Activated naive CD4-positive, alpha-beta T cell treated with anti-CD3 and anti-CD28 coated beads for 36 hours (primary cell): ENCODE measurements around the gene ZNF549. TPM values are rescaled to one million over a fixed set of nuclear protein-coding genes. Genes with fewer than 3 reads are reported as not detected.
A peak's percentile ranks its signal among the peaks of the same experiment; 100 is the strongest.

Source experiments
- CTCF ChIA-PET: fragments of 350-600 bp; sonication (Branson Sonifier 250); formaldehyde crosslinking; loops from one replicate; lab custom pipeline; 2021; ENCODE audit warnings: antibody characterized with exemption; lab: Charles Lee
- DNase-seq: peaks from one replicate; pipeline ENCODE4 v3.0.0-alpha.2; 2020
- H3K27ac Mint-ChIP-seq: one replicate; pipeline ENCODE4 v1.8.0; 2021; ENCODE audit warnings: mild to moderate bottlenecking, mixed read lengths
- H3K27me3 Mint-ChIP-seq: one replicate; pipeline ENCODE4 v1.8.0; 2021; ENCODE audit warnings: low read depth, mixed read lengths
- H3K36me3 Mint-ChIP-seq: one replicate; pipeline ENCODE4 v1.8.0; 2021; ENCODE audit warnings: low read depth, mixed read lengths
- H3K4me1 Mint-ChIP-seq: one replicate; pipeline ENCODE4 v1.8.0; 2021; ENCODE audit warnings: low read depth, mixed read lengths
- H3K4me3 Mint-ChIP-seq: one replicate; pipeline ENCODE4 v1.8.0; 2021; ENCODE audit warnings: mild to moderate bottlenecking, moderate library complexity, mixed read lengths
- H3K9me3 Mint-ChIP-seq: one replicate; pipeline ENCODE4 v1.8.0; 2021; ENCODE audit warnings: mixed read lengths
- intact Hi-C: fragments of 100-400 bp; cut with micrococcal nuclease; formaldehyde crosslinking; loops from one replicate; pipeline ENCODE4 v1.15.1; 2023
- total RNA-seq, 2 experiments: library from RNA; stranded (reverse); gene quantifications; one replicate each; pipeline ENCODE4 v1.2.3, GENCODE V29; 2021

Gene ZNF549
- total RNA-seq, 2 experiments from 2014 or later, result 1.8 TPM

DNA sequence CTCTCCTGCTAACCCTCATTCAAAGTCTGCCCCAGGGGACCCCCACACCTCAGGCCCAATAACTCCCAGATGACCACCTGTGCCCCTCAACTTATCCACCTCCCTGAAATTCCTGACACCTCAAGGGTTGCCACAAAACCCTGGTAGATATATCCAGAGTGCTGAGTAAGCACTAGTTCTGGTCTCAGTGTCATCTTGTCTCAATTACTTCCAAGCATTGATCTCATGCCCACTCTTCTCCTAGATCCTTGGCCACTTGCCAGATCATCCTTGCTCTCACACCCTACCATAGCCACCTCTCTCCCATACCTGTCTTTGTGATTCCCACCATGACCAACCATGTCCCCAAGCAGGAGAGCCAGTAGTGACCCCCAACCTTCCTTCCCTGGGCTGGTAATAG, 49.5 kb downstream of the ZNF549 start:
- intact Hi-C loops, result loop anchor here (5.0 kb wide), 2 partner anchors 89 to 106 kb away; partner anchors contain the start of genes ZNF419 and ZNF551
- H3K36me3 Mint-ChIP-seq, result peaks cover 63% of the 10 kb centered on the region

DNA sequence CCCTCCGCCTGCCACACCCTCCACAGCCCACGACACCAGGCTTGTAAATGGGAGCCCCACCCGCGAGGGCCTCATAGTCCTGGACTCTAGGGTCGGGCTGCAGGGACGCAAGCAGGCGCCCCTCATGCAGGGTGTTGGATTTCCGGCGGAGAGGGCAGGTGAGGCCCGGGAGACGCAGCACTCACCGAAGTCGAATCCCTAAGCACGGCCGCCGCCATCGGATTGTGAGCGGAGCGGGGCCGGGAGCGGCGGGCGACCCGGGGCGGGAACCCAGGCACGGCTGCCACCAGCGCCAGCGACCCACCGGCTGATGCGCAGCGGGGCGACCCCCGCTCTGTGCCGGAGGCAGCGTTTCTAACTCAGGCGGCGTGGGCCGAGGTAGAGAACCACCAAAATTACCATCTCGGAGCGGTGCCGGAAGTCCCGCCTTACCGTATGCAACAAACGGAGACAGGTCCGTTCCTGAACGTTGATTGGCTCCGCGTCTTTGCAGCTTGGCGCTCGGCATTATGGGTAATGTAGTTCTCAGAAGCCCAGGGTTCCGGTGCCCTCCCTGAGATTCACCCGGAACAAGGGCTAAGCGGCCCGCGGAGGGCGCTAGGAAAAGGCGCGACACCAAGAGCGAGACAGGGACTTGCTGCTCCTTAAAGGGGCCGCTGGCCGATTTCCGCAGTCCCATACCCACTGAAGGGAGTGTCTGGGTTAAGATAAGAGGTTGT, 51.5 kb downstream of the ZNF549 start, which contains the start of gene ZNF416:
TSS of gene ZNF416 (minus strand) at position 425 of the 719 bp plus-strand sequence. CDS start at position 218, 207 bp downstream.
- Mint-ChIP-seq H3K4me3 (peak within 1 kb of the TSS; percentile 75), H3K9me3 (peaks cover 56% of the 10 kb centered on the region), H3K27me3 (no peaks in the 10 kb centered on the region), H3K36me3 (peaks cover 47% of the 10 kb centered on the region), H3K4me1 (peaks cover 22% of the 10 kb centered on the region), H3K27ac (peak within 1 kb of the TSS; percentile 84)
- peak; percentile 98 for DNase-seq
- CTCF ChIA-PET, result interaction anchor here (0.6 kb wide), 1 partner anchor 1233 kb away, joined by 3 read pairs; no protein-coding TSS in a partner anchor
- intact Hi-C loops, result loop anchor here (1.0 to 5.0 kb wide), 9 partner anchors 20 to 572 kb away; partner anchors contain the start of genes ZNF134, ZNF211, ZNF329 and ZNF417

More for the DNA sequence above, 49.5 kb downstream of the ZNF549 start:
- Mint-ChIP-seq H3K4me3 (no peak overlapping the region), H3K27ac (no peak overlapping the region), H3K9me3 (peaks cover 66% of the 10 kb centered on the region), H3K27me3 (no peaks in the 10 kb centered on the region), H3K4me1 (peaks cover 20% of the 10 kb centered on the region)
- DNase-seq, result no peak
- CTCF ChIA-PET, result no interaction called here

GRCh38 chr19:57583104-57583520, 56.0 kb downstream of the ZNF549 start:
- Mint-ChIP-seq H3K9me3 (peaks cover 54% of the 10 kb centered on the region), H3K4me1 (peaks cover 23% of the 10 kb centered on the region), H3K27me3 (no peaks in the 10 kb centered on the region), H3K27ac (no peak overlapping the region), H3K36me3 (peaks cover 43% of the 10 kb centered on the region), H3K4me3 (no peak overlapping the region)
- intact Hi-C loops, result no loop called here
- DNase-seq, result no peak
- CTCF ChIA-PET, result no interaction called here

DNA sequence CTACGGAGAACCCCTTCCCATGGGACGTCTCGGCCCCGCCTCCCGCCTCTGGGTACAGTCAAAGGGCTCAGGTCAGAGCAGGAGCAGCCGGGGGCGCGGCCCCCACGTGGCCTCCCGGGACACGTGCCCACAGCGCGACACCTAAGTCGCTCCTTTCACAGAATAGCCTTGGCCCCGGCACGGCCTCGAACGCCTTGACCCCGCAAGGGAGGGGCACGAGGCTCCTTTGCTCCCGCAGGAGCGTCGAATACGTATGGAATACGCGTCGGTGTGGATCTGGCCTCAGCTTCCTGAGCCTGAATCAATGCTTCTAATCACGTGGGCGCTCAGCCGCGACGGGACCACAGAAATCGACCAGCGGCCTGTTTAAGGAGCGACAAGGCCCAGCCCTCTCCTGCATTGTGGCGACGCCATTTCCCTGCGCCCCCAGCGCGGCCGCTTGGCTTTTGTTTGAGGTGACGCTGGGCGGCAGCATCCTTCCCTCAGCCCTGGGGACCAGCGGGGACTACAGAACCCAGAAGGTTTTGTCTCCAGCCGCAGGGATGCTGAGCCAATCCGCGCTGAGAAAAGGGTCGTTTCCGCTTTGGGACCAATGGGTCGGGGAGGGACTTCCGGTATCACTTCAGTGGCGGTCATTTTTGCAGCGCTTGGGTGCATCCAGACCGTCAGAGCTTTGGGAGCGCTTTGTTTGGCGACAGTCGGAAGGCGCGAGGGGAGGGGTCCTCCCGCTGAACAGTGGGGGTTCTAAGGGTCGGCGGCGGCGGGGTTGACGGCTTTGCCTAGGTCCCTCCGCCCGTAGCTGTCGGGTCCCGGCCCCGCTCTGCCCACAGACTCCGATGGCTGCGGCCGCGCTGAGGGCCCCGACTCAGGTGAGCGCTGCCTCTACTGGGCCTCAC, 56.6 kb downstream of the ZNF549 start, which contains the start of gene ZIK1:
TSS of gene ZIK1 (plus strand) at position 625 of the 896 bp plus-strand sequence. CDS start at position 837, 212 bp downstream.
- Mint-ChIP-seq H3K36me3 (peaks cover 49% of the 10 kb centered on the region), H3K27me3 (no peaks in the 10 kb centered on the region), H3K9me3 (peaks cover 58% of the 10 kb centered on the region), H3K4me1 (peaks cover 21% of the 10 kb centered on the region), H3K27ac (peak within 1 kb of the TSS; percentile 9), H3K4me3 (peak within 1 kb of the TSS; percentile 88)
- intact Hi-C loops, result no loop called here
- DNase-seq, result peak; percentile 90
- CTCF ChIA-PET, result no interaction called here

GRCh38 chr19:57587529-57587928, 60.4 kb downstream of the ZNF549 start:
- CTCF ChIA-PET, result no interaction called here
- no peak for DNase-seq
- peaks cover 75% of the 10 kb centered on the region for H3K9me3 Mint-ChIP-seq
- intact Hi-C loops, result no loop called here
- no peaks in the 10 kb centered on the region for H3K27me3 Mint-ChIP-seq
- H3K4me1 Mint-ChIP-seq, result peaks cover 17% of the 10 kb centered on the region
- no peak overlapping the region for H3K4me3 Mint-ChIP-seq
- peaks cover 79% of the 10 kb centered on the region for H3K36me3 Mint-ChIP-seq
- no peak overlapping the region for H3K27ac Mint-ChIP-seq

- Mint-ChIP-seq H3K27ac (peak overlapping the region; percentile 42), H3K4me3 (peak overlapping the region; percentile 82), H3K27me3 (no peaks in the 10 kb centered on the region), H3K9me3 (peaks cover 34% of the 10 kb centered on the region), H3K4me1 (peaks cover 16% of the 10 kb centered on the region), H3K36me3 (peaks cover 37% of the 10 kb centered on the region)
- CTCF ChIA-PET, result no interaction called here
- intact Hi-C loops, result loop anchor here (1.0 kb wide), 1 partner anchor 20 kb away; no protein-coding TSS in a partner anchor
- DNase-seq, result no peak
These were observed 72.2 kb downstream of the ZNF549 start for GRCh38 chr19:57599377-57599760.

GRCh38 chr19:57599761-57600383, 72.7 kb downstream of the ZNF549 start, which contains the start of gene ZNF530:
TSS of gene ZNF530 (plus strand) at chr19:57599885. CDS start at chr19:57604346, 4,461 bp downstream.
- Mint-ChIP-seq H3K27ac (peak within 1 kb of the TSS; percentile 42), H3K36me3 (peaks cover 42% of the 10 kb centered on the region), H3K4me1 (peaks cover 16% of the 10 kb centered on the region), H3K9me3 (peaks cover 37% of the 10 kb centered on the region), H3K4me3 (peak within 1 kb of the TSS; percentile 82), H3K27me3 (no peaks in the 10 kb centered on the region)
- DNase-seq, result peak; percentile 95
- CTCF ChIA-PET, result no interaction called here
- intact Hi-C loops, result loop anchor here (1.0 kb wide), 1 partner anchor 21 kb away; no protein-coding TSS in a partner anchor

- Mint-ChIP-seq H3K27me3 (no peaks in the 10 kb centered on the region), H3K4me1 (no peaks in the 10 kb centered on the region), H3K27ac (no peak overlapping the region), H3K36me3 (peaks cover 70% of the 10 kb centered on the region), H3K4me3 (no peak overlapping the region), H3K9me3 (peaks cover 74% of the 10 kb centered on the region)
- intact Hi-C loops, result no loop called here
- no peak for DNase-seq
- CTCF ChIA-PET, result no interaction called here
These were observed 79.8 kb downstream of the ZNF549 start for GRCh38 chr19:57606931-57607330.

Other genes starting within 250 kb of the ZNF549 start
- 10 to 100 TPM; 61.4 to 63.3 TPM for gene ZNF460, start 246.9 kb upstream of the ZNF549 start, total RNA-seq
- 1 to 10 TPM; 3.2 to 3.5 TPM for gene ZNF543, start 206.9 kb upstream of the ZNF549 start, total RNA-seq
- gene ZNF304, start 176.1 kb upstream of the ZNF549 start, total RNA-seq, result 1 to 10 TPM; 3.3 to 3.6 TPM
- gene TRAPPC2B, start 163.8 kb upstream of the ZNF549 start, total RNA-seq, result 1 to 10 TPM; 3.1 to 3.4 TPM
- gene ZNF547, start 163.8 kb upstream of the ZNF549 start, total RNA-seq, result 1 to 10 TPM in 1 of 2 experiments, under 1 TPM in 1; 0.84 to 1.3 TPM
- 10 to 100 TPM; 11.9 to 13.3 TPM for gene ZNF548, start 137.5 kb upstream of the ZNF549 start, total RNA-seq
- gene ZNF17, start 116.2 kb upstream of the ZNF549 start, total RNA-seq, result 1 to 10 TPM; 4.6 to 6.3 TPM
- 1 to 10 TPM; 8.2 to 9.9 TPM for gene ZNF749, start 92.0 kb upstream of the ZNF549 start, total RNA-seq
- gene VN1R1, start 70.2 kb upstream of the ZNF549 start, total RNA-seq, result under 1 TPM; 0.15 to 0.19 TPM
- 1 to 10 TPM; 6.0 to 8.3 TPM for gene ZNF772, start 49.8 kb upstream of the ZNF549 start, total RNA-seq
- gene ZNF419, start 39.6 kb upstream of the ZNF549 start, total RNA-seq, result 1 to 10 TPM; 5.3 to 5.9 TPM
- gene ZNF773, start 27.4 kb upstream of the ZNF549 start, total RNA-seq, result 1 to 10 TPM; 4.2 to 5.0 TPM
- 1 to 10 TPM; 6.6 to 9.3 TPM for gene ZNF550, start 32.5 kb downstream of the ZNF549 start, total RNA-seq
- 1 to 10 TPM; 1.5 to 2.0 TPM for gene ZNF416, start 51.6 kb downstream of the ZNF549 start, total RNA-seq
- gene ZIK1, start 56.8 kb downstream of the ZNF549 start, total RNA-seq, result 1 to 10 TPM; 3.3 to 3.6 TPM
- 1 to 10 TPM; 4.0 to 4.4 TPM for gene ZNF530, start 72.5 kb downstream of the ZNF549 start, total RNA-seq
- 1 to 10 TPM; 6.9 to 7.0 TPM for gene ZNF134, start 86.9 kb downstream of the ZNF549 start, total RNA-seq
- 1 to 10 TPM; 5.2 to 5.7 TPM for gene ZNF211, start 105.8 kb downstream of the ZNF549 start, total RNA-seq
- not detected for gene ZSCAN4, start 141.6 kb downstream of the ZNF549 start, total RNA-seq
- gene ZNF551, start 154.6 kb downstream of the ZNF549 start, total RNA-seq, result 1 to 10 TPM; 4.7 to 6.0 TPM
- gene ZNF154, start 181.8 kb downstream of the ZNF549 start, total RNA-seq, result under 1 TPM; 0.64 to 0.69 TPM
- gene ZNF671, start 200.3 kb downstream of the ZNF549 start, total RNA-seq, result 1 to 10 TPM; 7.1 to 7.2 TPM
- gene ZNF776, start 219.5 kb downstream of the ZNF549 start, total RNA-seq, result 10 to 100 TPM in 1 of 2 experiments, 1 to 10 TPM in 1; 9.4 to 10.3 TPM
- gene ZNF586, start 242.3 kb downstream of the ZNF549 start, total RNA-seq, result 10 to 100 TPM; 14.5 to 14.9 TPM